GM23338 (cell line): Measurements from ENCODE around the gene SLC5A2. TPM values are rescaled to one million over a fixed set of nuclear protein-coding genes. Genes with fewer than 3 reads are reported as not detected.
A peak's percentile ranks its signal among the peaks of the same experiment; 100 is the strongest.

ENCODE experiments used
- ATAC-seq: fragments of 200-7000 bp; cut with Tn5 transposase; 3 replicates; pipeline ENCODE4 v1.9.1; 2020
- DNase-seq: peaks from one replicate; pipeline ENCODE4 v3.0.0-alpha.2; 2015; ENCODE audit warnings: low spot score
- H2AFZ ChIP-seq: fragments of 200-600 bp; sonication (generic); 2 replicates; pipeline ENCODE4 v1.8.0; 2016; ENCODE audit warnings: antibody characterized with exemption, mild to moderate bottlenecking, moderate library complexity
- H3F3A ChIP-seq: fragments of 200-600 bp; sonication (generic); replicated peaks from 2 replicates; pipeline ENCODE4 v1.8.0; 2017; ENCODE audit warnings: antibody characterized with exemption, mixed run types, low read depth
- H3K27ac ChIP-seq: fragments of 200-600 bp; sonication (generic); 2 replicates; pipeline ENCODE4 v1.6.1; 2016; ENCODE audit warnings: low read depth
- H3K27me3 ChIP-seq: fragments of 200-600 bp; sonication (generic); 2 replicates; pipeline ENCODE4 v1.8.0; 2016; ENCODE audit warnings: mild to moderate bottlenecking, mixed run types, moderate library complexity; ENCODE audit not compliant: insufficient read depth
- H3K36me3 ChIP-seq: fragments of 200-600 bp; sonication (generic); 2 replicates; pipeline ENCODE4 v1.8.0; 2016; ENCODE audit warnings: mild to moderate bottlenecking; ENCODE audit not compliant: insufficient read depth
- H3K4me1 ChIP-seq: fragments of 200-600 bp; sonication (generic); 2 replicates; pipeline ENCODE4 v1.8.0; 2016; ENCODE audit warnings: mild to moderate bottlenecking, moderate library complexity; ENCODE audit not compliant: insufficient read depth
- H3K4me2 ChIP-seq: fragments of 200-600 bp; sonication (generic); 2 replicates; pipeline ENCODE4 v1.7.1; 2017; ENCODE audit warnings: mixed run types
- H3K4me3 ChIP-seq: fragments of 200-600 bp; sonication (generic); 2 replicates; pipeline ENCODE4 v1.6.1; 2016; ENCODE audit warnings: mixed run types
- H3K79me2 ChIP-seq: fragments of 200-600 bp; sonication (generic); replicated peaks from 2 replicates; pipeline ENCODE4 v1.8.0; 2017; ENCODE audit warnings: mild to moderate bottlenecking; ENCODE audit not compliant: insufficient read depth
- H3K9me2 ChIP-seq: fragments of 200-600 bp; sonication (generic); 2 replicates; pipeline ENCODE4 v1.8.0; 2017; ENCODE audit not compliant: insufficient read depth
- H4K20me1 ChIP-seq: fragments of 200-600 bp; sonication (generic); replicated peaks from 2 replicates; pipeline ENCODE4 v1.8.0; 2017; ENCODE audit warnings: mild to moderate bottlenecking; ENCODE audit not compliant: insufficient read depth
- H3K27ac Mint-ChIP-seq: 2 replicates; pipeline ENCODE4 v1.8.0; 2020; ENCODE audit warnings: inconsistent platforms, mild to moderate bottlenecking, moderate library complexity, mixed read lengths
- H3K27me3 Mint-ChIP-seq: 3 replicates; pipeline ENCODE4 v1.8.0; 2022; ENCODE audit warnings: low read depth, mild to moderate bottlenecking, moderate library complexity, mixed read lengths, inconsistent platforms; ENCODE audit not compliant: insufficient read depth, poor library complexity
- H3K36me3 Mint-ChIP-seq: 3 replicates; pipeline ENCODE4 v1.8.0; 2021; ENCODE audit warnings: low read depth, mild to moderate bottlenecking, inconsistent platforms, moderate library complexity, mixed read lengths
- H3K4me1 Mint-ChIP-seq: 3 replicates; pipeline ENCODE4 v1.8.0; 2020; ENCODE audit warnings: mild to moderate bottlenecking, inconsistent platforms, mixed read lengths
- H3K4me3 Mint-ChIP-seq: 3 replicates; pipeline ENCODE4 v1.8.0; 2021; ENCODE audit warnings: moderate library complexity, mild to moderate bottlenecking, inconsistent platforms, mixed read lengths
- H3K9me3 Mint-ChIP-seq: 3 replicates; pipeline ENCODE4 v1.8.0; 2020; ENCODE audit warnings: moderate library complexity, mild to moderate bottlenecking, inconsistent platforms, mixed read lengths
- CREB1 ChIP-seq: fragments of 250-450 bp; sonication (Bioruptor Pico); IDR thresholded peaks from 2 replicates; pipeline ENCODE4 v1.5.0; 2020; ENCODE audit warnings: low read depth, mild to moderate bottlenecking, moderate library complexity
- EZH2phosphoT487 ChIP-seq: fragments of 200-600 bp; sonication (generic); IDR thresholded peaks from one replicate; pipeline ENCODE4 v1.8.1; 2018; ENCODE audit warnings: antibody characterized with exemption; ENCODE audit not compliant: unreplicated experiment
- NANOG ChIP-seq: IDR thresholded peaks from 2 replicates; pipeline ENCODE4 v1.6.1; 2016; ENCODE audit warnings: antibody characterized with exemption, borderline replicate concordance
- ZNF114 ChIP-seq: fragments of 250-450 bp; sonication (Bioruptor Pico); IDR thresholded peaks from 2 replicates; pipeline ENCODE4 v1.5.0; 2020; ENCODE audit warnings: mild to moderate bottlenecking, moderate library complexity
- polyA plus RNA-seq: library from polyadenylated mRNA; unstranded; fragments of >200 nt; fragmentation: Nextera tagmentation; extraction: Ambion mirVana; gene quantifications from 2 replicates; pipeline ENCODE4 v1.2.1, GENCODE V29; 2016
- total RNA-seq: library from RNA; depleted of rRNA; stranded (reverse); fragments of >200 nt; shearing (Covaris generic); gene quantifications from 2 replicates; pipeline ENCODE4 v1.2.3, GENCODE V29; 2014
- TF ChIP-seq, protein P1 (sequence below): fragments of 250-450 bp; sonication (Bioruptor Pico); IDR thresholded peaks from 2 replicates; pipeline ENCODE4 v1.5.0; 2020; ENCODE audit warnings: mild to moderate bottlenecking, moderate library complexity

SLC5A2 gene
- total and polyA plus RNA-seq, 2 experiments from 2014 or later: 0.76 to 3.6 TPM

DNA sequence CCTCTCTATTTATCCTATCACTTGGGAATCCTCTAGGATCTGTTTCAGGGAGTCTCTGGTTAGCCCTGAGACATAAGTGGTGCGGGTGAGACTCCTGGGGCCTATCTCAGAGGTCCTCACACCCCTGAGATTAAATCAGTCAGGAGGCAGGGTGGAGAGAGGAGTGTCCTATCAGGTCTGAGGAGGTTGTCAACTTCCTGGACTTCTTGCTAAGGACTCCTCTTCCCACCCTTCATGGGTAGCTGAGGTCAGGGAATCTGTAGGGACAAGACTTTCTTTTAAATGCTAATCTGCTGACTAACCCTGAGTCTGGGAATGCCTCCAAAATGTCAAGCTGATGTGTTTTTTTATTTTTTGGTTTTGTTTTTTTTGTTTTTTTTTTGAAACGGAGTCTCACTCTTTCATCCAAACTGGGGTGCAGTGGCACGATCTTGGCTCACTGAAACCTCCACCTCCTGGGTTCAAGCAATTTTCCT lies 30.3 kb upstream of the SLC5A2 start:
- Histone ChIP-seq H3K27ac (no peak overlapping the region), H3K27me3 (no peaks in the 10 kb centered on the region), H3K4me3 (no peak overlapping the region), H3K36me3 (no peaks in the 10 kb centered on the region), H3K79me2 (peaks cover 22% of the 10 kb centered on the region), H3F3A (peaks cover 5% of the 10 kb centered on the region; the same call in 1 of the 2 replicates), H3K9me2 (no peaks in the 10 kb centered on the region), H4K20me1 (peaks cover 18% of the 10 kb centered on the region), H2AFZ (no peak overlapping the region), H3K4me2 (peak overlapping the region; percentile 72), H3K4me1 (peaks cover 37% of the 10 kb centered on the region)
- Mint-ChIP-seq H3K36me3 (peaks cover 16% of the 10 kb centered on the region; the same call in 2 of the 3 replicates), H3K9me3 (no peaks in the 10 kb centered on the region), H3K27ac (peak overlapping the region; percentile 64; the same call in 1 of the 2 replicates), H3K4me3 (peak overlapping the region; percentile 38; the same call in 1 of the 3 replicates), H3K4me1 (peaks cover 42% of the 10 kb centered on the region), H3K27me3 (peaks cover 14% of the 10 kb centered on the region)
- DNase-seq (peak; percentile 42), ATAC-seq (peak; percentile 9; the same call in 1 of the 3 replicates)
- TF ChIP-seq ZNF114 (no peak), CREB1 (no peak), EZH2phosphoT487 (no peak), NANOG (no peak)
- TF ChIP-seq, protein P1, sequence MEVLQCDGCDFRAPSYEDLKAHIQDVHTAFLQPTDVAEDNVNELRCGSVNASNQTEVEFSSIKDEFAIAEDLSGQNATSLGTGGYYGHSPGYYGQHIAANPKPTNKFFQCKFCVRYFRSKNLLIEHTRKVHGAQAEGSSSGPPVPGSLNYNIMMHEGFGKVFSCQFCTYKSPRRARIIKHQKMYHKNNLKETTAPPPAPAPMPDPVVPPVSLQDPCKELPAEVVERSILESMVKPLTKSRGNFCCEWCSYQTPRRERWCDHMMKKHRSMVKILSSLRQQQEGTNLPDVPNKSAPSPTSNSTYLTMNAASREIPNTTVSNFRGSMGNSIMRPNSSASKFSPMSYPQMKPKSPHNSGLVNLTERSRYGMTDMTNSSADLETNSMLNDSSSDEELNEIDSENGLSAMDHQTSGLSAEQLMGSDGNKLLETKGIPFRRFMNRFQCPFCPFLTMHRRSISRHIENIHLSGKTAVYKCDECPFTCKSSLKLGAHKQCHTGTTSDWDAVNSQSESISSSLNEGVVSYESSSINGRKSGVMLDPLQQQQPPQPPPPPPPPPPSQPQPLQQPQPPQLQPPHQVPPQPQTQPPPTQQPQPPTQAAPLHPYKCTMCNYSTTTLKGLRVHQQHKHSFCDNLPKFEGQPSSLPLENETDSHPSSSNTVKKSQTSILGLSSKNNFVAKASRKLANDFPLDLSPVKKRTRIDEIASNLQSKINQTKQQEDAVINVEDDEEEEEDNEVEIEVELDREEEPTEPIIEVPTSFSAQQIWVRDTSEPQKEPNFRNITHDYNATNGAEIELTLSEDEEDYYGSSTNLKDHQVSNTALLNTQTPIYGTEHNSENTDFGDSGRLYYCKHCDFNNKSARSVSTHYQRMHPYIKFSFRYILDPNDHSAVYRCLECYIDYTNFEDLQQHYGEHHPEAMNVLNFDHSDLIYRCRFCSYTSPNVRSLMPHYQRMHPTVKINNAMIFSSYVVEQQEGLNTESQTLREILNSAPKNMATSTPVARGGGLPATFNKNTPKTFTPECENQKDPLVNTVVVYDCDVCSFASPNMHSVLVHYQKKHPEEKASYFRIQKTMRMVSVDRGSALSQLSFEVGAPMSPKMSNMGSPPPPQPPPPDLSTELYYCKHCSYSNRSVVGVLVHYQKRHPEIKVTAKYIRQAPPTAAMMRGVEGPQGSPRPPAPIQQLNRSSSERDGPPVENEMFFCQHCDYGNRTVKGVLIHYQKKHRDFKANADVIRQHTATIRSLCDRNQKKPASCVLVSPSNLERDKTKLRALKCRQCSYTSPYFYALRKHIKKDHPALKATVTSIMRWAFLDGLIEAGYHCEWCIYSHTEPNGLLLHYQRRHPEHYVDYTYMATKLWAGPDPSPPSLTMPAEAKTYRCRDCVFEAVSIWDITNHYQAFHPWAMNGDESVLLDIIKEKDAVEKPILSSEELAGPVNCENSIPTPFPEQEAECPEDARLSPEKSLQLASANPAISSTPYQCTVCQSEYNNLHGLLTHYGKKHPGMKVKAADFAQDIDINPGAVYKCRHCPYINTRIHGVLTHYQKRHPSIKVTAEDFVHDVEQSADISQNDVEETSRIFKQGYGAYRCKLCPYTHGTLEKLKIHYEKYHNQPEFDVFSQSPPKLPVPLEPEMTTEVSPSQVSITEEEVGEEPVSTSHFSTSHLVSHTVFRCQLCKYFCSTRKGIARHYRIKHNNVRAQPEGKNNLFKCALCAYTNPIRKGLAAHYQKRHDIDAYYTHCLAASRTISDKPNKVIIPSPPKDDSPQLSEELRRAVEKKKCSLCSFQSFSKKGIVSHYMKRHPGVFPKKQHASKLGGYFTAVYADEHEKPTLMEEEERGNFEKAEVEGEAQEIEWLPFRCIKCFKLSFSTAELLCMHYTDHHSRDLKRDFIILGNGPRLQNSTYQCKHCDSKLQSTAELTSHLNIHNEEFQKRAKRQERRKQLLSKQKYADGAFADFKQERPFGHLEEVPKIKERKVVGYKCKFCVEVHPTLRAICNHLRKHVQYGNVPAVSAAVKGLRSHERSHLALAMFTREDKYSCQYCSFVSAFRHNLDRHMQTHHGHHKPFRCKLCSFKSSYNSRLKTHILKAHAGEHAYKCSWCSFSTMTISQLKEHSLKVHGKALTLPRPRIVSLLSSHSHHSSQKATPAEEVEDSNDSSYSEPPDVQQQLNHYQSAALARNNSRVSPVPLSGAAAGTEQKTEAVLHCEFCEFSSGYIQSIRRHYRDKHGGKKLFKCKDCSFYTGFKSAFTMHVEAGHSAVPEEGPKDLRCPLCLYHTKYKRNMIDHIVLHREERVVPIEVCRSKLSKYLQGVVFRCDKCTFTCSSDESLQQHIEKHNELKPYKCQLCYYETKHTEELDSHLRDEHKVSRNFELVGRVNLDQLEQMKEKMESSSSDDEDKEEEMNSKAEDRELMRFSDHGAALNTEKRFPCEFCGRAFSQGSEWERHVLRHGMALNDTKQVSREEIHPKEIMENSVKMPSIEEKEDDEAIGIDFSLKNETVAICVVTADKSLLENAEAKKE: no peak
